HepG2 (cell line): ENCODE measurements around the gene C11orf24. TPM values are rescaled to one million over a fixed set of nuclear protein-coding genes. Genes with fewer than 3 reads are reported as not detected.

ENCODE experiments used
- ARHGAP35 ChIP-seq: sonication (generic); formaldehyde crosslinking; IDR thresholded peaks from 2 replicates; pipeline ENCODE4 v1.9.0; 2022; ENCODE audit warnings: mild to moderate bottlenecking, inconsistent platforms, moderate library complexity, missing genetic modification reagents, borderline replicate concordance
- ATAD3A ChIP-seq: sonication (generic); formaldehyde crosslinking; IDR thresholded peaks from 2 replicates; pipeline ENCODE4 v1.4.0; 2020; ENCODE audit warnings: missing genetic modification reagents
- CREB3 ChIP-seq: sonication (generic); formaldehyde crosslinking; IDR thresholded peaks from 2 replicates; pipeline ENCODE4 v1.5.0; 2020; ENCODE audit warnings: missing genetic modification reagents
- JARID2 ChIP-seq: sonication (generic); formaldehyde crosslinking; IDR thresholded peaks from 2 replicates; pipeline ENCODE4 v1.8.1; 2023; ENCODE audit warnings: missing genetic modification reagents, inconsistent platforms; ENCODE audit not compliant: insufficient replicate concordance
- MBD4 ChIP-seq: IDR thresholded peaks from 2 replicates; pipeline ENCODE4 v1.6.1; 2012; ENCODE audit warnings: low read length, inconsistent platforms, borderline replicate concordance
- NFAT5 ChIP-seq: sonication (generic); formaldehyde crosslinking; IDR thresholded peaks from 2 replicates; pipeline ENCODE4 v1.4.0; 2020; ENCODE audit warnings: missing genetic modification reagents
- RARG ChIP-seq: sonication (generic); formaldehyde crosslinking; IDR thresholded peaks from 2 replicates; pipeline ENCODE4 v1.4.0; 2020; ENCODE audit warnings: low read depth, mild to moderate bottlenecking, missing genetic modification reagents
- RORA ChIP-seq: sonication (generic); formaldehyde crosslinking; IDR thresholded peaks from 2 replicates; pipeline ENCODE4 v1.5.0; 2020; ENCODE audit warnings: mild to moderate bottlenecking, missing genetic modification reagents, moderate library complexity
- SIN3B ChIP-seq: fragments of 150-350 bp; IDR thresholded peaks from 2 replicates; pipeline ENCODE4 v1.6.1; 2014; ENCODE audit warnings: low read length
- SSRP1 ChIP-seq: IDR thresholded peaks from 2 replicates; pipeline ENCODE4 v1.6.1; 2016; ENCODE audit warnings: control low read depth
- TEAD3 ChIP-seq: optimal IDR thresholded peaks from 2 replicates; pipeline ENCODE3; 2016; ENCODE audit warnings: borderline replicate concordance
- ZEB1 ChIP-seq: IDR thresholded peaks from 2 replicates; pipeline ENCODE4 v1.6.1; 2012; ENCODE audit warnings: mild to moderate bottlenecking, low read depth, inconsistent platforms; ENCODE audit not compliant: insufficient replicate concordance
- ZNF253 ChIP-seq: sonication (generic); formaldehyde crosslinking; IDR thresholded peaks from 2 replicates; pipeline ENCODE4 v1.8.0; 2022; ENCODE audit warnings: mild to moderate bottlenecking, missing genetic modification reagents, borderline replicate concordance
- polyA plus RNA-seq, 8 experiments: library from polyadenylated mRNA; depleted of rRNA in 3 of 8; stranded (reverse) in 7 of 8; unstranded in 1 of 8; fragments of >200 nt; fragmentation: Illumina TruSeq in 4 of 8; extraction: Trizol in 4 of 8; gene quantifications; 2 replicates each; pipeline versions ENCODE4 v1.2.1 to v1.2.3, GENCODE V29; 2011 to 2016; ENCODE audit warnings: low read depth in 4 of 8, missing spikeins in 1 of 8, mixed read lengths in 1 of 8; ENCODE audit not compliant: insufficient read depth in 1 of 8
- total RNA-seq, 5 experiments: library from RNA; depleted of rRNA; stranded (reverse); fragments of >200 nt; fragmentation: Illumina TruSeq; extraction: Trizol; gene quantifications; 2 replicates each; pipeline ENCODE4 v1.2.3, GENCODE V29; 2016; ENCODE audit warnings: low read depth in 1 of 5
- TF ChIP-seq, protein P1 (sequence below): sonication (generic); formaldehyde crosslinking; IDR thresholded peaks from 2 replicates; pipeline ENCODE4 v1.4.0; 2020; ENCODE audit warnings: missing genetic modification reagents
- TF ChIP-seq, protein P2 (sequence below): sonication (generic); formaldehyde crosslinking; IDR thresholded peaks from 2 replicates; pipeline ENCODE4 v1.8.0; 2022; ENCODE audit warnings: missing genetic modification reagents, mild to moderate bottlenecking, borderline replicate concordance
- TF ChIP-seq, protein P3 (sequence below): sonication (generic); formaldehyde crosslinking; IDR thresholded peaks from 2 replicates; pipeline ENCODE4 v1.4.0; 2020; ENCODE audit warnings: missing genetic modification reagents, borderline replicate concordance
- TF ChIP-seq, protein P4 (sequence below): sonication (generic); formaldehyde crosslinking; IDR thresholded peaks from 2 replicates; pipeline ENCODE4 v1.5.0; 2020; ENCODE audit warnings: missing genetic modification reagents, mild to moderate bottlenecking, borderline replicate concordance

C11orf24 gene
- total and polyA plus RNA-seq, 2 of the 13 experiments (the other 11 are each of a cell fraction or from before 2014, with no cell fraction given): 52.9 to 55.5 TPM

- TF ChIP-seq, protein P1, sequence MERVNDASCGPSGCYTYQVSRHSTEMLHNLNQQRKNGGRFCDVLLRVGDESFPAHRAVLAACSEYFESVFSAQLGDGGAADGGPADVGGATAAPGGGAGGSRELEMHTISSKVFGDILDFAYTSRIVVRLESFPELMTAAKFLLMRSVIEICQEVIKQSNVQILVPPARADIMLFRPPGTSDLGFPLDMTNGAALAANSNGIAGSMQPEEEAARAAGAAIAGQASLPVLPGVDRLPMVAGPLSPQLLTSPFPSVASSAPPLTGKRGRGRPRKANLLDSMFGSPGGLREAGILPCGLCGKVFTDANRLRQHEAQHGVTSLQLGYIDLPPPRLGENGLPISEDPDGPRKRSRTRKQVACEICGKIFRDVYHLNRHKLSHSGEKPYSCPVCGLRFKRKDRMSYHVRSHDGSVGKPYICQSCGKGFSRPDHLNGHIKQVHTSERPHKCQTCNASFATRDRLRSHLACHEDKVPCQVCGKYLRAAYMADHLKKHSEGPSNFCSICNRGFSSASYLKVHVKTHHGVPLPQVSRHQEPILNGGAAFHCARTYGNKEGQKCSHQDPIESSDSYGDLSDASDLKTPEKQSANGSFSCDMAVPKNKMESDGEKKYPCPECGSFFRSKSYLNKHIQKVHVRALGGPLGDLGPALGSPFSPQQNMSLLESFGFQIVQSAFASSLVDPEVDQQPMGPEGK (CRISPR knock-in tag): peak; percentile 23; the same call in 1 of the 2 replicates
- TF ChIP-seq, protein P2, sequence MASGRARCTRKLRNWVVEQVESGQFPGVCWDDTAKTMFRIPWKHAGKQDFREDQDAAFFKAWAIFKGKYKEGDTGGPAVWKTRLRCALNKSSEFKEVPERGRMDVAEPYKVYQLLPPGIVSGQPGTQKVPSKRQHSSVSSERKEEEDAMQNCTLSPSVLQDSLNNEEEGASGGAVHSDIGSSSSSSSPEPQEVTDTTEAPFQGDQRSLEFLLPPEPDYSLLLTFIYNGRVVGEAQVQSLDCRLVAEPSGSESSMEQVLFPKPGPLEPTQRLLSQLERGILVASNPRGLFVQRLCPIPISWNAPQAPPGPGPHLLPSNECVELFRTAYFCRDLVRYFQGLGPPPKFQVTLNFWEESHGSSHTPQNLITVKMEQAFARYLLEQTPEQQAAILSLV (CRISPR knock-in tag): peak; percentile 91; the same call in 1 of the 2 replicates
- no peak for TF ChIP-seq ZNF253 (CRISPR knock-in tag)
- TF ChIP-seq RORA (CRISPR knock-in tag): no peak
- peak; percentile 68 for TF ChIP-seq TEAD3 (CRISPR knock-in tag)
- TF ChIP-seq ZEB1: no peak
- TF ChIP-seq SSRP1 (CRISPR knock-in tag): no peak
- TF ChIP-seq NFAT5 (CRISPR knock-in tag): no peak
- no peak for TF ChIP-seq CREB3 (CRISPR knock-in tag)
- no peak for TF ChIP-seq ATAD3A (CRISPR knock-in tag)
- no peak for TF ChIP-seq MBD4
- TF ChIP-seq ARHGAP35: no peak; the same call in 1 of the 2 replicates
- TF ChIP-seq, protein P3, sequence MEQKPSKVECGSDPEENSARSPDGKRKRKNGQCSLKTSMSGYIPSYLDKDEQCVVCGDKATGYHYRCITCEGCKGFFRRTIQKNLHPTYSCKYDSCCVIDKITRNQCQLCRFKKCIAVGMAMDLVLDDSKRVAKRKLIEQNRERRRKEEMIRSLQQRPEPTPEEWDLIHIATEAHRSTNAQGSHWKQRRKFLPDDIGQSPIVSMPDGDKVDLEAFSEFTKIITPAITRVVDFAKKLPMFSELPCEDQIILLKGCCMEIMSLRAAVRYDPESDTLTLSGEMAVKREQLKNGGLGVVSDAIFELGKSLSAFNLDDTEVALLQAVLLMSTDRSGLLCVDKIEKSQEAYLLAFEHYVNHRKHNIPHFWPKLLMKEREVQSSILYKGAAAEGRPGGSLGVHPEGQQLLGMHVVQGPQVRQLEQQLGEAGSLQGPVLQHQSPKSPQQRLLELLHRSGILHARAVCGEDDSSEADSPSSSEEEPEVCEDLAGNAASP (CRISPR knock-in tag): no peak
- TF ChIP-seq, protein P4, sequence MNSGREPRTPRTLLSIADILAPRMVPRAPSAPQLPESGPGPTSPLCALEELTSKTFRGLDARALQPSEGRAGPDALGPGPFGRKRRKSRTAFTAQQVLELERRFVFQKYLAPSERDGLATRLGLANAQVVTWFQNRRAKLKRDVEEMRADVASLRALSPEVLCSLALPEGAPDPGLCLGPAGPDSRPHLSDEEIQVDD (CRISPR knock-in tag): no peak
- no peak for TF ChIP-seq JARID2 (CRISPR knock-in tag)
- TF ChIP-seq RARG: no peak
- TF ChIP-seq SIN3B: no peak
Observed at GRCh38 chr11:68216171-68216938, 55.4 kb downstream of the C11orf24 start (continued).
